AG04449 (cell line): ENCODE results near the gene AHRR.

ENCODE experiments used
- CTCF ChIA-PET: fragments of 350-600 bp; formaldehyde crosslinking; extraction: SDS; loops from one replicate; lab custom pipeline; 2021; ENCODE audit warnings: antibody characterized with exemption; lab: Yijun Ruan, JAX
- POLR2A ChIA-PET: fragments of 400-600, 350-600 bp; formaldehyde crosslinking; extraction: SDS; loops from one replicate; lab custom pipeline; 2020; ENCODE audit warnings: antibody characterized with exemption, inconsistent platforms; lab: Yijun Ruan, JAX
- DNase-seq: peaks from one replicate; pipeline ENCODE4 v3.0.0-alpha.2; 2010; ENCODE audit warnings: low read depth, low spot score
- H3K4me3 ChIP-seq: 2 replicates; pipeline ENCODE4 v1.5.1; 2011; ENCODE audit warnings: low read depth, mild to moderate bottlenecking, control low read depth, low read length
- TF ChIP-seq, protein P1 (sequence below): IDR thresholded peaks from one replicate; pipeline ENCODE4 v1.5.1; 2011; ENCODE audit warnings: mild to moderate bottlenecking, moderate library complexity, low read length, control low read depth, inconsistent platforms; ENCODE audit not compliant: insufficient read depth; ENCODE audit errors: missing control alignments

Gene AHRR

DNA sequence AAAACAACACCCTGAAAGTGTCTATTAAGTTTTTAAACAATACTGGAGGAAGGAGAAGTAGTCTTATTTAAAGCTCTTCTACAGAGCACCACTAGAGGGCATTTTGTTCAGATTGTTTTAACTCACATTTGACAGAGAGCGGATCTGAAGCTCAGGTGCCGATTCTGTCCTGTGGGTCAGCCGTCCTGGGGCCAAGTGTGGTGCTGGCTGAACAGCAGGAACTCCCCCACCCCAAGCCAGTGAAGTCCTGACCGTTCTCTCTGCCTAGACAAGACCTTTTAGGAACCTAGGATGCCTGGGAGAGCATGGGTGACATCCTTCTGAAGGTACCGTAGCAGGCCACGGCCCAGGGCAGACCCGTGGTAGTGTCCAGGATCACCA lies 125.4 kb downstream of the AHRR start:
- TF ChIP-seq, protein P1, sequence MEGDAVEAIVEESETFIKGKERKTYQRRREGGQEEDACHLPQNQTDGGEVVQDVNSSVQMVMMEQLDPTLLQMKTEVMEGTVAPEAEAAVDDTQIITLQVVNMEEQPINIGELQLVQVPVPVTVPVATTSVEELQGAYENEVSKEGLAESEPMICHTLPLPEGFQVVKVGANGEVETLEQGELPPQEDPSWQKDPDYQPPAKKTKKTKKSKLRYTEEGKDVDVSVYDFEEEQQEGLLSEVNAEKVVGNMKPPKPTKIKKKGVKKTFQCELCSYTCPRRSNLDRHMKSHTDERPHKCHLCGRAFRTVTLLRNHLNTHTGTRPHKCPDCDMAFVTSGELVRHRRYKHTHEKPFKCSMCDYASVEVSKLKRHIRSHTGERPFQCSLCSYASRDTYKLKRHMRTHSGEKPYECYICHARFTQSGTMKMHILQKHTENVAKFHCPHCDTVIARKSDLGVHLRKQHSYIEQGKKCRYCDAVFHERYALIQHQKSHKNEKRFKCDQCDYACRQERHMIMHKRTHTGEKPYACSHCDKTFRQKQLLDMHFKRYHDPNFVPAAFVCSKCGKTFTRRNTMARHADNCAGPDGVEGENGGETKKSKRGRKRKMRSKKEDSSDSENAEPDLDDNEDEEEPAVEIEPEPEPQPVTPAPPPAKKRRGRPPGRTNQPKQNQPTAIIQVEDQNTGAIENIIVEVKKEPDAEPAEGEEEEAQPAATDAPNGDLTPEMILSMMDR = peak; percentile 46
- CTCF ChIA-PET = interaction anchor here (0.8 to 5.3 kb wide), 30 partner anchors 9 to 1199 kb away, joined by 3 to 45 read pairs (median 4); partner anchors contain the start of gene AHRR

DNA sequence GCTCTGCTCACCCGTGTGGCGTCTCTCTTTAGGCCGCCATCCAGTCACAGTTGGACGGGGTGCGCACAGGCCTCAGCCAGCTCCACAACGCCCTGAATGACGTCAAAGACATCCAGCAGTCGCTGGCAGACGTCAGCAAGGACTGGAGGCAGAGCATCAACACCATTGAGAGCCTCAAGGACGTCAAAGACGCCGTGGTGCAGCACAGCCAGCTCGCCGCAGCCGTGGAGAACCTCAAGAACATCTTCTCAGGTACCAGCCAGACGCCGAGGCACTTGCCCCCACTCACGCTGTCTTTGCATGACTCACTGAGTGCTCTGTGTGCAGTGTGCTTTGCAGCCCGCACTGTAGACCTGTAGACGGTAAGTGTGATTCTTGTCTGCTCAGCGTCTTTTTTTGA lies 126.0 kb downstream of the AHRR start:
- POLR2A ChIA-PET = no interaction called here
- no peak overlapping the region for H3K4me3 ChIP-seq
- TF ChIP-seq, protein P1 = no peak
- CTCF ChIA-PET = interaction anchor here (0.9 to 5.3 kb wide), 21 partner anchors 10 to 458 kb away, joined by 3 to 45 read pairs (median 5); partner anchors contain the start of gene AHRR
- DNase-seq = no peak

More for the DNA sequence above, 125.4 kb downstream of the AHRR start:
- POLR2A ChIA-PET = no interaction called here
- H3K4me3 ChIP-seq = no peak overlapping the region
- no peak for DNase-seq

DNA sequence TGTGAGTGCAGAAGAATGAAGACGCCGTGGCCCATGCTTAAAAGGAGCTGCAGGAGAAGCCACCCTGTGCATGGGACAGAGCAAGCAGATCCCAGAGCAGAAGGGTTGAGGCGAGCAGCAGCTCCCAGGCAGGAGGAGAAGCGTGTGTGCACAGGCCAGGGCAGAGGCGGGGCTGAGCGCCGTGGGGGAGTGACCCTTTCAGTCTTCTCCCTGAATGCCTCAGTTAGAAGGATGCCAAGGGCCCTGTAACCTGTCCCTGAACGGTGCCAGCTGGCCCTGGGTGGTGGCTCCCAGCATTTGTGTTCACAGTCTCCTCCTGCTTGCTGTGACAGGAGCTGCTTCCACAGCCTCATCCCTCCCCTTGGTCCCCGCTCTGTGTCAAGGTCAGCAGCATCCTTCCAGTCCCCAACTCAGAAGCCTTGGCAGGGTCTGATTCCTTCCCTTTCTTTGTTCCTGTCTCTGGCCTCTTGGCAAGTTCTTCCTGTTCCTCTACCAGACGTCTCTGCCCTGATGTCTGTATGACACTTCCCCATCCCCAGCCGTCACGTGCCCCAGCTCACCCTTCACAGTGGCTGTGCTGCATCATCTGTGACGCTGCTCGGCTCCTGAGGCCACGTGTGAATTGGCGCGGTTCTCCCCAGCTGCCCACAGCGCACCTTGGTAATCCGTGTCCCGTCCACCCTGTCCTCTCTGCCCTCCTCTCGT lies 126.7 kb downstream of the AHRR start:
- DNase-seq = no peak
- CTCF ChIA-PET = interaction anchor here (0.7 to 5.3 kb wide), 9 partner anchors 8 to 719 kb away, joined by 3 to 45 read pairs (median 5); no protein-coding TSS in a partner anchor
- POLR2A ChIA-PET = no interaction called here
- TF ChIP-seq, protein P1 = no peak
- H3K4me3 ChIP-seq = no peak overlapping the region

DNA sequence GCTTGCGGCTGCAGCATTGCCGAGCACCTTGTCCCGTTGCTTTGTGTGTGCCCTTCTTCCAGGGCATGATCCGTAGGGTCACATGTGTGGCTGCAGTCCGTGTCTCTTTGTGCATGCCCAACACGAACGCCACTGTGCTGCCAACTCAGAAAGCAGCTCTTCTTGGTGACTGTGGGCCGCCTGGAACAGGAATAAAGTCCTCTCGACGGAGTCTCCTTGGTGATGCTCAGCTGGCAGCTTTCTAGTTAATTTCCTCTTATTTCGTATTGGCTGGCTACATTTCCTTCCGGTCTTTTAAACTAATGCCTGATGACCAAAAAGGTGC lies 127.2 kb downstream of the AHRR start:
- TF ChIP-seq, protein P1 = no peak
- CTCF ChIA-PET = interaction anchor here (0.7 to 5.3 kb wide), 6 partner anchors 9 to 719 kb away, joined by 3 to 45 read pairs (median 4); no protein-coding TSS in a partner anchor
- no peak for DNase-seq
- POLR2A ChIA-PET = no interaction called here
- no peak overlapping the region for H3K4me3 ChIP-seq

DNA sequence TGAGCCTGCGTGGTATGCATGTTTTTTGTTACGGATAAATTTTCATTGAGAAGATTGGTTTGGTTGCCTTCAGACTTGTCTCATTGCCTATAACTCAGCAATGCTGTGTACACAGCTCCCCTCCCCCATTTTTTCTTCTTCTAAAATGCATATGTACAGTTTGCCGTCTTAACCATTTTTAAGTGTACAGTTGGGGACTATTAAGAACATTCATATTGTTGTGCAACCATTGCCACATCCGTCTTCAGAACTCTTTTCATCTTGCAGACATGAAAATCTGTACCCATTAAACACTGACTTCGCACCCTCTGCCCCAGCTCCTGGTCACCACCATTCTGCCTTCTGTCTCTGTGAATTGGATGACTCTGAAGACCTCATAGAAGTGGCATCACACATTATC lies 127.6 kb downstream of the AHRR start:
- ChIA-PET POLR2A (no interaction called here), CTCF (interaction anchor here (1.1 to 5.3 kb wide), 4 partner anchors 8 to 133 kb away, joined by 3 to 45 read pairs (median 4); no protein-coding TSS in a partner anchor)
- TF ChIP-seq, protein P1 = no peak
- no peak for DNase-seq
- H3K4me3 ChIP-seq = no peak overlapping the region

DNA sequence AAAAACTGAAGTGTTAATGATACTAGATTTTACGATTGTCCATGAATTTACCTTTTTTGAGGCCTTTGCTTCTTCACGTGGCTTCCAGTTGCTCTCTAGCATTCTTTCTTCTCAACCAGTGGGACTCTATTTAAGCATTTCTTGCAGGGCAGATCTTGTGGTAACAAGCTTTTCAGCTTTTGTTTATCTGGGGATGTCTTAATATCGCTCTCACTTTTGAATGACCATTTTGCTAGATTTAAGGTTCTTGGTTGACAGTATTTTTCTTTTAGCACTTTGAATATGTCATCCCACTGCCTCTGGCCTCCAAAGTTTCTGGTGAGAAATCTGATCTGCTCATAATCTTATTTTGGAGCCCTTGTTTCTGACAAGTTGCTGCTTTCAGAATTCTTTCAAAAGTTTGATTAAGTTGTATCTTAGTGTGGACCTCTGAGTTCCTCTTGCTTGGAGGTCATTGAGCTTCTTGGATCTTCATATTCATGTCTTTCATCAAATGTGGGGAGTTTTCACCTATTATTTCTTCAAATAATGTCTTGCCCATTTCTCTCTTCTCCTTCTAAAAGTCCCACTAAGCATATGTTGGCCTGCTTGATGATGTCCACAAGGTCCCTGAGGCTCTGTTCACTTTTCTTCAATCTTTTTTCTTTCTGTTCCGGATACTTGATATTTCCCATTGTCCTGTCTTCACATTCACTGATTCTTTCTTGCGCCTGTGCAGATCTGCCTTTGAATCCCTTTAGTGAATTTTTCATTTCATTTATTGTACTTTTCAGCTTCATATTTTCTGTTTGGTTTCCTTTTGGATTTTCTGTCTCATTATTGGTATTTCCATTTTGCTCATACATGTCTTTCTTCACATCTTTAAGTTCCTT lies 130.3 kb downstream of the AHRR start:
- TF ChIP-seq, protein P1 = no peak
- no peak for DNase-seq
- POLR2A ChIA-PET = no interaction called here
- CTCF ChIA-PET = interaction anchor here (1.3 to 1.4 kb wide), 4 partner anchors 20 to 135 kb away, joined by 4 to 6 read pairs (median 4); partner anchors contain the start of gene AHRR
- H3K4me3 ChIP-seq = no peak overlapping the region
